Measurements from ENCODE around the gene LY6G5B. TPM values are rescaled to one million over a fixed set of nuclear protein-coding genes. Genes with fewer than 3 reads are reported as not detected.

Gene LY6G5B
- total RNA-seq, 1 experiment from 2014 or later: 3.6 TPM

Other genes with a start within 250 kb of the LY6G5B start
- gene MICB, start 171.8 kb upstream of the LY6G5B start, total RNA-seq (2022; extraction: Qiagen RNA extraction; ENCODE audit: low read depth): 6.6 to 8.6 TPM (median 7.7 TPM) in 5 replicates
- not detected in 5 replicates for gene MCCD1, start 141.0 kb upstream of the LY6G5B start, total RNA-seq (2022; extraction: Qiagen RNA extraction; ENCODE audit: low read depth)
- gene DDX39B, start 128.0 kb upstream of the LY6G5B start, total RNA-seq (2022; extraction: Qiagen RNA extraction; ENCODE audit: low read depth): 313 to 396 TPM (median 382 TPM) in 5 replicates
- gene ATP6V1G2, start 123.4 kb upstream of the LY6G5B start, total RNA-seq (2022; extraction: Qiagen RNA extraction; ENCODE audit: low read depth): 0.57 to 0.77 TPM (median 0.63 TPM) in 5 replicates
- 9.5 to 12.2 TPM (median 10.6 TPM) in 5 replicates for gene NFKBIL1, start 122.4 kb upstream of the LY6G5B start, total RNA-seq (2022; extraction: Qiagen RNA extraction; ENCODE audit: low read depth)
- 0.08 to 0.13 TPM (median 0.10 TPM) in 3 of 5 replicates, not detected in the others for gene LTA, start 97.7 kb upstream of the LY6G5B start, total RNA-seq (2022; extraction: Qiagen RNA extraction; ENCODE audit: low read depth)
- gene TNF, start 94.4 kb upstream of the LY6G5B start, total RNA-seq (2022; extraction: Qiagen RNA extraction; ENCODE audit: low read depth): 0.06 to 0.13 TPM (median 0.07 TPM) in 3 of 5 replicates, not detected in the others
- 0.27 to 0.39 TPM (median 0.35 TPM) in 5 replicates for gene LTB, start 87.6 kb upstream of the LY6G5B start, total RNA-seq (2022; extraction: Qiagen RNA extraction; ENCODE audit: low read depth)
- gene LST1, start 83.7 kb upstream of the LY6G5B start, total RNA-seq (2022; extraction: Qiagen RNA extraction; ENCODE audit: low read depth): 0.26 to 0.49 TPM (median 0.37 TPM) in 3 of 5 replicates, not detected in the others
- gene NCR3, start 77.0 kb upstream of the LY6G5B start, total RNA-seq (2022; extraction: Qiagen RNA extraction; ENCODE audit: low read depth): not detected in 5 replicates
- gene AIF1, start 54.7 kb upstream of the LY6G5B start, total RNA-seq (2022; extraction: Qiagen RNA extraction; ENCODE audit: low read depth): not detected in 5 replicates
- 70.6 to 97.9 TPM (median 90.8 TPM) in 5 replicates for gene PRRC2A, start 49.3 kb upstream of the LY6G5B start, total RNA-seq (2022; extraction: Qiagen RNA extraction; ENCODE audit: low read depth)
- 115 to 151 TPM (median 145 TPM) in 5 replicates for gene BAG6, start 17.3 kb upstream of the LY6G5B start, total RNA-seq (2022; extraction: Qiagen RNA extraction; ENCODE audit: low read depth)
- gene APOM, start 14.1 kb upstream of the LY6G5B start, total RNA-seq (2022; extraction: Qiagen RNA extraction; ENCODE audit: low read depth): 1.8 to 4.8 TPM (median 3.2 TPM) in 5 replicates
- gene C6orf47, start 9.2 kb upstream of the LY6G5B start, total RNA-seq (2022; extraction: Qiagen RNA extraction; ENCODE audit: low read depth): 10.5 to 13.0 TPM (median 12.2 TPM) in 5 replicates
- 9.3 to 14.1 TPM (median 12.7 TPM) in 5 replicates for gene GPANK1, start 5.0 kb upstream of the LY6G5B start, total RNA-seq (2022; extraction: Qiagen RNA extraction; ENCODE audit: low read depth)
- 168 to 184 TPM (median 180 TPM) in 5 replicates for gene CSNK2B, start 3.9 kb upstream of the LY6G5B start, total RNA-seq (2022; extraction: Qiagen RNA extraction; ENCODE audit: low read depth)
- 0.51 to 2.4 TPM (median 1.4 TPM) in 5 replicates for gene LY6G5C, start 11.1 kb downstream of the LY6G5B start, total RNA-seq (2022; extraction: Qiagen RNA extraction; ENCODE audit: low read depth)
- 15.6 to 21.2 TPM (median 19.2 TPM) in 5 replicates for gene ABHD16A, start 33.3 kb downstream of the LY6G5B start, total RNA-seq (2022; extraction: Qiagen RNA extraction; ENCODE audit: low read depth)
- not detected in 5 replicates for gene LY6G6F, start 36.9 kb downstream of the LY6G5B start, total RNA-seq (2022; extraction: Qiagen RNA extraction; ENCODE audit: low read depth)
- gene LY6G6D, start 45.4 kb downstream of the LY6G5B start, total RNA-seq (2022; extraction: Qiagen RNA extraction; ENCODE audit: low read depth): not detected in 5 replicates
- 0.11 TPM in 1 of 5 replicates, not detected in the others for gene LY6G6C, start 51.8 kb downstream of the LY6G5B start, total RNA-seq (2022; extraction: Qiagen RNA extraction; ENCODE audit: low read depth)
- gene MPIG6B, start 53.4 kb downstream of the LY6G5B start, total RNA-seq (2022; extraction: Qiagen RNA extraction; ENCODE audit: low read depth): not detected in 5 replicates
- gene DDAH2, start 59.3 kb downstream of the LY6G5B start, total RNA-seq (2022; extraction: Qiagen RNA extraction; ENCODE audit: low read depth): 25.6 to 30.4 TPM (median 28.7 TPM) in 5 replicates
- 495 to 530 TPM (median 516 TPM) in 5 replicates for gene CLIC1, start 66.6 kb downstream of the LY6G5B start, total RNA-seq (2022; extraction: Qiagen RNA extraction; ENCODE audit: low read depth)
- gene MSH5, start 70.0 kb downstream of the LY6G5B start, total RNA-seq (2022; extraction: Qiagen RNA extraction; ENCODE audit: low read depth): 12.1 to 16.5 TPM (median 15.1 TPM) in 5 replicates
- gene SAPCD1, start 92.7 kb downstream of the LY6G5B start, total RNA-seq (2022; extraction: Qiagen RNA extraction; ENCODE audit: low read depth): 3.6 to 5.9 TPM (median 4.7 TPM) in 5 replicates
- gene VWA7, start 107.4 kb downstream of the LY6G5B start, total RNA-seq (2022; extraction: Qiagen RNA extraction; ENCODE audit: low read depth): 0.61 to 2.0 TPM (median 1.5 TPM) in 5 replicates
- gene VARS1, start 125.8 kb downstream of the LY6G5B start, total RNA-seq (2022; extraction: Qiagen RNA extraction; ENCODE audit: low read depth): 50.8 to 60.2 TPM (median 57.2 TPM) in 5 replicates
- gene LSM2, start 137.0 kb downstream of the LY6G5B start, total RNA-seq (2022; extraction: Qiagen RNA extraction; ENCODE audit: low read depth): 49.7 to 68.8 TPM (median 64.6 TPM) in 5 replicates
- 1.3 to 2.2 TPM (median 2.1 TPM) in 5 replicates for gene HSPA1L, start 145.3 kb downstream of the LY6G5B start, total RNA-seq (2022; extraction: Qiagen RNA extraction; ENCODE audit: low read depth)
- 218 to 535 TPM (median 388 TPM) in 5 replicates for gene HSPA1A, start 145.6 kb downstream of the LY6G5B start, total RNA-seq (2022; extraction: Qiagen RNA extraction; ENCODE audit: low read depth)
- 167 to 379 TPM (median 289 TPM) in 5 replicates for gene HSPA1B, start 157.8 kb downstream of the LY6G5B start, total RNA-seq (2022; extraction: Qiagen RNA extraction; ENCODE audit: low read depth)
- gene NEU1, start 192.8 kb downstream of the LY6G5B start, total RNA-seq (2022; extraction: Qiagen RNA extraction; ENCODE audit: low read depth): 25.3 to 37.2 TPM (median 30.6 TPM) in 5 replicates
- gene SLC44A4, start 209.0 kb downstream of the LY6G5B start, total RNA-seq (2022; extraction: Qiagen RNA extraction; ENCODE audit: low read depth): 0.10 to 0.14 TPM (median 0.13 TPM) in 3 of 5 replicates, not detected in the others
- 25.6 to 34.6 TPM (median 30.8 TPM) in 5 replicates for gene EHMT2, start 227.7 kb downstream of the LY6G5B start, total RNA-seq (2022; extraction: Qiagen RNA extraction; ENCODE audit: low read depth)
- gene ZBTB12, start 232.1 kb downstream of the LY6G5B start, total RNA-seq (2022; extraction: Qiagen RNA extraction; ENCODE audit: low read depth): 3.2 to 5.4 TPM (median 4.8 TPM) in 5 replicates

All from A549 treated with CpdA at 1 μM for 4 hours (cell line).